LNCaP clone FGC (cell line): Measurements from ENCODE around the gene MCF2L2.

Experiments
- DNase-seq: peaks from one replicate; pipeline ENCODE4 v3.0.0-alpha.2; 2011; ENCODE audit warnings: low read depth
- H3K4me3 ChIP-seq: 2 replicates; pipeline ENCODE4 v1.5.1; 2011; ENCODE audit warnings: mild to moderate bottlenecking, low read depth, low read length, control low read depth
- CTCF ChIP-seq: IDR thresholded peaks from 2 replicates; pipeline ENCODE4 v1.5.1; 2012; ENCODE audit warnings: mild to moderate bottlenecking; ENCODE audit not compliant: control insufficient read depth, insufficient read depth; ENCODE audit errors: extremely low read depth

MCF2L2 gene

DNA sequence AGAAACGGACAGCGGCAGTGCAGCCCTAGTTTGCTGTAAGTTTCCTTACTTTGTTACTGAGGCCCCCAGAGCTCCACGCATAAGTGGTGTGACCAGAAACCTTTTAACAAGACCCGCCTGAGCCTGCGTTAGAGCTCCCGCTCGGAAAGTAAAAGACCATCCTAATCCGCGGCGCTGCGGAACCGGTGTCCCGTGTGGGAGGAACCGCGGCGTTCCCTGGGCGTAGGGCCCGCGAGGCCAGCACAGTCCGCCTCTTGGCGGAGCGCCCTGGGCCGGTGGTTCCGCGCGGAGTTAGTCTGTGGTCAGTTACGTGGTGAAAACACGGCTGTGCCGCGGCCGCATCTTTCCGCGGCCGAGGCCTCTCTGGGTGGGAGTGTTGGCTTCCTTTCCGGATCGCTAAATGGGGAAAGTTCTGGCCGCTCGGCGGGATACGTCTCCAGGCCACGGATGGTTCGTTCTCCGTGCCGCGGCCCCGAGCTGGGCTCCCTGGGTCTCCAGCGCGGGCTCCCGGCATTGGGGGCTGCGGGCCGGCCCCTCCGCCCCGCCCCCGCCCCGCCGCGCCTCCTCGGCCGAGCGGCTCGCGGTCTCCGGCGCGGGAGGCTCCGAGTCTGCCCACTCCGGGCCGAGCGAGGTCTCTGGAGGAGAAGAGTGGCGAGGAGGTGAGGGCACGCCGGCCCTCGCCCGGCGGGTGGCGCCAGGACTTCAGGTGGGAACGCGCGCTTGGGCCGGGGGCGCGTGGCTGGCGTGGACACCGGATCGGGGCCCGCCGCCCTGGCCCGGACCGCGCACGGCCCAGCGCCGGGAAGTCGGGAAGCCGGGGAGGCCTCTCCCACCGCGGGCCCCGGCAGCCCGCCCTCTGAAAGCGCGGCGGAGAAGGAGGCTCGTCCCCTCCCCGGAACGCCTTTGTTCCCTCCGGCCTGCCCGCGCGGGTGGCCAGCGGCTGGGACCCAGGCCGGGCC is 174.6 kb downstream of the MCF2L2 start:
- no peak for DNase-seq
- TF ChIP-seq CTCF, result peak; percentile 25; the same call in 1 of the 2 replicates
- peak overlapping the region; percentile 47 for H3K4me3 ChIP-seq

DNA sequence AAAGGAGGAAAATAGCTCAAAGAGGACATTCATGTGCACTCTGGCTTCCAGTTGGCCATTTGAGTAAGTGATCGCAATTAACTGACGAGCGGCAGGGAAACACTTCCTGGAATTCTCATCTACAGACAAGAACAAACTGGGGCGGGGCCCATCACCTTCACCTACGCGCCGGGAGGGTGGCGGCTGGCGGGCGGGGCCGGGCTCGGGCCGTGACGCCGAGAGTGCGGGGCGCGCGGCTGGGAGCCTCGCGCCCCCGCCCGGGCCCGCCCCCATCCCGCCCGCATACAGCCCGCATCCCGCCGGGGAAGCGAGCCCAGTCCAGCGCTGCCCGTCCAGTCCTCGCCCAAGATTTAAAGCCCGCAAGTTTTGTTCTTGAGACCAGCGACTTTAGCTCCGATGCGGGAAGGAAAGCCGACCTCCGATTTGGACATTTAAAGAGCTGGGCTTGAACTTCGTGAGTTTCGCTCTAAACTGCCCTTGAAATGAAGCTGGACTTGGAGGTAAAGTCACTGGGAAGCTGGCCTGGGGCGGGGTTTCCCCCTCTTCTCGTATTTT is 175.4 kb downstream of the MCF2L2 start, which contains the start of gene B3GNT5:
B3GNT5 (plus strand) TSS at position 281 of the 555 bp plus-strand sequence. CDS start 16,546 bp downstream, outside the sequence.
- DNase-seq, result peak; percentile 15
- peak within 1 kb of the TSS; percentile 47 for H3K4me3 ChIP-seq
- no peak for TF ChIP-seq CTCF

DNA sequence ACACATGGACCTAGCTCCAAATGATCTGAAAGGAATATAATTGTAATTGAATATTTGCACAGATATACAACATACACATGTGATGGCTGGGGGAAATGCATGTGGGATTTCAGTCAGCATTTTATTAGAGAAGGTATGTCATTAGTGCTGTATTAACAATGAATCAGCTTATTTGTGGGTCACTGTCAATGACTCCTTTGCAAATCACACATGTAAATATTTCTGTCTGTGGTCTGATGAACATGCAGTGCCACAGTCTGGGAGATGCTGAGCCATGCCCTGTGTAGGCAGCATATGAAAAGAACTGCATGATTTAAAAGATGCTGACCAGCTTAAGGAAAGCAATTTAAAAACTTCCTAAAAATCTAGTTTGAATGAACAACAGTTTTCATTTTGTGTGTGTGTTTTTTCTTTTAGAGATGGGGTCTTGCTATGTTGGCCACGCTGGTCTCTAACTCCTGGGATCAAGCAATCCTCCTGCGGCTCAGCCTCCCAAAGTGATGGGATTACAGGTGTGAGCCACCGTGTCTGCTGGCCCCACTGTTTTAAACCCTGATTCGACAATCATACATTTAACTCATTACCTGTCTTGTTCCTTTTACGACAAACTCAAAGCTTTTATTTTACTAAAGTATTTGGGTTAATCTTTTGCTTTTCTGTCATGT is 176.2 kb downstream of the MCF2L2 start:
- no peak for DNase-seq
- TF ChIP-seq CTCF, result no peak
- no peak overlapping the region for H3K4me3 ChIP-seq

DNA sequence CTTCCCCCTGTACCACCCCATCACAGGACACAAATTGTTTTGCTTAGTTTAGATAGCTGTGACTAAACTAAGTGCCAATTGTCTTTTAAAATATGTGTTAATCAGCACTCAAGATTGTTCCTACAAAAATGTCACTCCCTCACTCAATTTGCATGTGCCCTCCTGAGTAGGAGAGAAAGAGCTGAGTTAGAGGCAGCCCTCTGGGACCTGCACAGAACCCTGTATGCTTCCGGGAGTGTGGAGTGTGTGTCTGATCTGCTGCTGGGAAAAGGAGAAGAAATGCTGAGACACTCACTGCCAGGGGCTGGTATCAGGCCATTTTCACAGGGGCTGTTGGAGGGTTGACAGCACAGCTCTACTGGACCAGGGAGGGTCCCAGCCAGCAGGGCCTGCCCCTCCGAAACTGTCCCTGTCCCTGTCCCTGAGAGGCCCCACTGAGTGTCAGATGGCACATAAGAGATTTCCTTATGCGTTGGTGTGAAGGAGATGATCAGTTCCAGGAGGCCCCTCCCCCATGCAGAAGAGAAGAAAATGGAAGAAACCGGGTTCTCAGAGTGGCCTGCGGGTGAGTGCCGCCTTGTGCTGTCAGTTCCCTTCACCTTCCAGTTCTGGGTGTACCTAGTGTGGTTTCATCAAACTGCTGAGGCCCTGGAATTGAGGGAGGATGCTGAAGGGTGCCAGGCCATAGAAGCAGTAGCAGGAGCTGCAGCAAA is 179.3 kb downstream of the MCF2L2 start:
- no peak for TF ChIP-seq CTCF
- H3K4me3 ChIP-seq, result no peak overlapping the region
- no peak for DNase-seq

GRCh38 chr3:183247011-183247589 is 181.3 kb downstream of the MCF2L2 start:
- TF ChIP-seq CTCF, result no peak
- no peak for DNase-seq
- H3K4me3 ChIP-seq, result no peak overlapping the region

DNA sequence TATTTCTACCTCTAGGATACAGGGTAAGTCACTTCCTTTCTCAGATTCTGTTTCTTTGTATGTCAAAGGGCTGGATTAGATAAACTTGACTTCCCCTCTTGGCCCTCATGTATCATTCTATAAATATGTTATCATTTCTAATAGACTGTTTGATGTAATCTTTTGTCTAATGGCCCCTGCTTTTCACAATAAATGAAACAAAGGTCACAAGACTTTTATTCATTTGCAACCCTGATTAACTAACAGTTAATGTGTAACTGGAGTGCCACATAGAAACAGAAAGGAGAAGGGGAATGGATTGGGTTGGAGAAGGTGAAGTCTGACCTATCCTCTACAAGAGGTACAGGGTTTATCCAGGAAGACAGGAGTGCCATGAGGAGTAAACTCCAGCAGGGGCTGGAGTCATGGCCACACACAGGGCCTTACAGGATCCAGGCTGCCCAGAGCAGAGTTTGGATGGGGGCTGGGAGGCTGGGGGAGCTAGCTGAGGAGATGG is 183.4 kb downstream of the MCF2L2 start:
- no peak for DNase-seq
- no peak overlapping the region for H3K4me3 ChIP-seq
- TF ChIP-seq CTCF, result no peak
